Ramos (cell line): ENCODE results near the gene IL32.
"Not testable (repeated sequence)": the region's sequence is repeated elsewhere in the genome, so short reads cannot be mapped to it uniquely, and the experiment has no call there.

Experiments used
- in situ Hi-C: fragments of 300-500 bp; cut with MboI; formaldehyde crosslinking; loops from one replicate; pipeline ENCODE4 v1.14.3; 2022; ENCODE audit warnings: low sequenced_read_pairs; ENCODE audit not compliant: unreplicated experiment

IL32 gene

GRCh38 chr16:3068487-3068886 lies 3.0 kb downstream of the IL32 start:
- in situ Hi-C loops: no loop called here

GRCh38 chr16:3069146-3069545 lies 3.7 kb downstream of the IL32 start:
- in situ Hi-C loops: not testable (repeated sequence)

GRCh38 chr16:3070608-3071111 lies 5.2 kb downstream of the IL32 start:
- in situ Hi-C loops: no loop called here

- in situ Hi-C loops: no loop called here
Measured at GRCh38 chr16:3071655-3072054, 6.2 kb downstream of the IL32 start.

GRCh38 chr16:3072148-3072547 lies 6.7 kb downstream of the IL32 start:
- in situ Hi-C loops: not testable (repeated sequence)

GRCh38 chr16:3072576-3073263 lies 7.3 kb downstream of the IL32 start:
- in situ Hi-C loops: not testable (repeated sequence)

GRCh38 chr16:3073448-3073847 lies 8.0 kb downstream of the IL32 start:
- in situ Hi-C loops: no loop called here

GRCh38 chr16:3074860-3075522 lies 9.6 kb downstream of the IL32 start:
- in situ Hi-C loops: no loop called here

- in situ Hi-C loops: no loop called here
Measured at GRCh38 chr16:3075523-3075915, 10.1 kb downstream of the IL32 start.

- in situ Hi-C loops: not testable (repeated sequence)
Measured at GRCh38 chr16:3075946-3076345, 10.5 kb downstream of the IL32 start.

GRCh38 chr16:3076577-3076976 lies 11.1 kb downstream of the IL32 start:
- in situ Hi-C loops: no loop called here

- in situ Hi-C loops: no loop called here
Measured at GRCh38 chr16:3080024-3080423, 14.6 kb downstream of the IL32 start.

- in situ Hi-C loops: not testable (repeated sequence)
Measured at GRCh38 chr16:3081957-3082356, 16.5 kb downstream of the IL32 start.

- in situ Hi-C loops: not testable (repeated sequence)
Measured at GRCh38 chr16:3083408-3083807, 18.0 kb downstream of the IL32 start.

GRCh38 chr16:3084491-3084890 lies 19.1 kb downstream of the IL32 start:
- in situ Hi-C loops: no loop called here

GRCh38 chr16:3084969-3085670 lies 19.7 kb downstream of the IL32 start:
- in situ Hi-C loops: no loop called here

- in situ Hi-C loops: no loop called here
Measured at GRCh38 chr16:3085868-3086595, 20.6 kb downstream of the IL32 start.

- in situ Hi-C loops: no loop called here
Measured at GRCh38 chr16:3086596-3087242, 21.3 kb downstream of the IL32 start.

- in situ Hi-C loops: no loop called here
Measured at GRCh38 chr16:3087243-3088235, 22.1 kb downstream of the IL32 start.
